Gastroesophageal sphincter (tissue), 3 donors: ENCODE data around the gene RELCH.

Experiments
- POLR2A ChIP-seq, 2 donors: fragments of 450-650 bp; IDR thresholded peaks; one replicate each; pipeline ENCODE4 v1.6.1; 2017; ENCODE audit warnings: antibody characterized with exemption in 2 of 2, mild to moderate bottlenecking in 2 of 2, moderate library complexity in 1 of 2
- POLR2AphosphoS5 ChIP-seq: sonication (generic); formaldehyde crosslinking; IDR thresholded peaks from one replicate; pipeline ENCODE4 v1.6.1; 2017; ENCODE audit warnings: antibody characterized with exemption
- TF ChIP-seq, protein P1 (sequence below), 4 experiments: fragments of 200-600 bp in 2 of 4; fragments of 450-650 bp in 2 of 4; sonication (generic) in 1 of 4; IDR thresholded peaks; one replicate each; pipeline ENCODE4 v1.5.1; 2017 to 2019; ENCODE audit warnings: antibody characterized with exemption in 4 of 4, mild to moderate bottlenecking in 2 of 4, moderate library complexity in 2 of 4

- TF ChIP-seq, protein P1, sequence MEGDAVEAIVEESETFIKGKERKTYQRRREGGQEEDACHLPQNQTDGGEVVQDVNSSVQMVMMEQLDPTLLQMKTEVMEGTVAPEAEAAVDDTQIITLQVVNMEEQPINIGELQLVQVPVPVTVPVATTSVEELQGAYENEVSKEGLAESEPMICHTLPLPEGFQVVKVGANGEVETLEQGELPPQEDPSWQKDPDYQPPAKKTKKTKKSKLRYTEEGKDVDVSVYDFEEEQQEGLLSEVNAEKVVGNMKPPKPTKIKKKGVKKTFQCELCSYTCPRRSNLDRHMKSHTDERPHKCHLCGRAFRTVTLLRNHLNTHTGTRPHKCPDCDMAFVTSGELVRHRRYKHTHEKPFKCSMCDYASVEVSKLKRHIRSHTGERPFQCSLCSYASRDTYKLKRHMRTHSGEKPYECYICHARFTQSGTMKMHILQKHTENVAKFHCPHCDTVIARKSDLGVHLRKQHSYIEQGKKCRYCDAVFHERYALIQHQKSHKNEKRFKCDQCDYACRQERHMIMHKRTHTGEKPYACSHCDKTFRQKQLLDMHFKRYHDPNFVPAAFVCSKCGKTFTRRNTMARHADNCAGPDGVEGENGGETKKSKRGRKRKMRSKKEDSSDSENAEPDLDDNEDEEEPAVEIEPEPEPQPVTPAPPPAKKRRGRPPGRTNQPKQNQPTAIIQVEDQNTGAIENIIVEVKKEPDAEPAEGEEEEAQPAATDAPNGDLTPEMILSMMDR (IDR thresholded peaks at IDR 0.05) = no peak
- TF ChIP-seq POLR2A (IDR thresholded peaks at IDR 0.05) = no peak
- TF ChIP-seq POLR2AphosphoS5 = no peak
These were observed 29.2 kb upstream of the RELCH start for GRCh38 chr18:62157843-62158242.
